NCI-H187 treated with DMSO at 0.1 percent for 48 hours (cell line): ENCODE measurements around the gene CHI3L1.

Experiments
- DNase-seq: peaks from one replicate; lab custom pipeline; 2025; lab: John Stamatoyannopoulos, UW

Gene CHI3L1

GRCh38 chr1:203206129-203206687, 19.7 kb upstream of the CHI3L1 start:
- no peak for DNase-seq

- DNase-seq: no peak
Observed at GRCh38 chr1:203204756-203205155, 18.3 kb upstream of the CHI3L1 start.

- no peak for DNase-seq
Observed at GRCh38 chr1:203202431-203203245, 16.1 kb upstream of the CHI3L1 start.

- DNase-seq: no peak
Observed at GRCh38 chr1:203201516-203202205, 15.2 kb upstream of the CHI3L1 start.

GRCh38 chr1:203200916-203201315, 14.4 kb upstream of the CHI3L1 start:
- no peak for DNase-seq

- no peak for DNase-seq
Observed at GRCh38 chr1:203199816-203200571, 13.5 kb upstream of the CHI3L1 start.

GRCh38 chr1:203199481-203199815, 12.9 kb upstream of the CHI3L1 start:
- no peak for DNase-seq

- no peak for DNase-seq
Observed at GRCh38 chr1:203199002-203199401, 12.5 kb upstream of the CHI3L1 start.

GRCh38 chr1:203197625-203198024, 11.1 kb upstream of the CHI3L1 start:
- DNase-seq: no peak

- DNase-seq: no peak
Observed at GRCh38 chr1:203196371-203196770, 9.9 kb upstream of the CHI3L1 start.

- no peak for DNase-seq
Observed at GRCh38 chr1:203190949-203191348, 4.4 kb upstream of the CHI3L1 start.

- DNase-seq: no peak
Observed at GRCh38 chr1:203189951-203190352, 3.4 kb upstream of the CHI3L1 start.

- DNase-seq: no peak
Observed at GRCh38 chr1:203188686-203189232, 2.3 kb upstream of the CHI3L1 start.

- no peak for DNase-seq
Observed at GRCh38 chr1:203187689-203188264, 1.3 kb upstream of the CHI3L1 start.

- DNase-seq: no peak
Observed at GRCh38 chr1:203187304-203187685, 791 bp upstream of the CHI3L1 start.

- no peak for DNase-seq
Observed at GRCh38 chr1:203186091-203186445, 436 bp downstream of the CHI3L1 start.

- DNase-seq: no peak
Observed at GRCh38 chr1:203185585-203185984, 919 bp downstream of the CHI3L1 start.

GRCh38 chr1:203185061-203185461, 1.4 kb downstream of the CHI3L1 start:
- no peak for DNase-seq

GRCh38 chr1:203184467-203184866, 2.0 kb downstream of the CHI3L1 start:
- DNase-seq: no peak

GRCh38 chr1:203183828-203184227, 2.7 kb downstream of the CHI3L1 start:
- no peak for DNase-seq

- no peak for DNase-seq
Observed at GRCh38 chr1:203182387-203182953, 4.0 kb downstream of the CHI3L1 start.
